ENCODE data around the gene HES4.

Gene HES4, protein sequence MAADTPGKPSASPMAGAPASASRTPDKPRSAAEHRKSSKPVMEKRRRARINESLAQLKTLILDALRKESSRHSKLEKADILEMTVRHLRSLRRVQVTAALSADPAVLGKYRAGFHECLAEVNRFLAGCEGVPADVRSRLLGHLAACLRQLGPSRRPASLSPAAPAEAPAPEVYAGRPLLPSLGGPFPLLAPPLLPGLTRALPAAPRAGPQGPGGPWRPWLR

DNA sequence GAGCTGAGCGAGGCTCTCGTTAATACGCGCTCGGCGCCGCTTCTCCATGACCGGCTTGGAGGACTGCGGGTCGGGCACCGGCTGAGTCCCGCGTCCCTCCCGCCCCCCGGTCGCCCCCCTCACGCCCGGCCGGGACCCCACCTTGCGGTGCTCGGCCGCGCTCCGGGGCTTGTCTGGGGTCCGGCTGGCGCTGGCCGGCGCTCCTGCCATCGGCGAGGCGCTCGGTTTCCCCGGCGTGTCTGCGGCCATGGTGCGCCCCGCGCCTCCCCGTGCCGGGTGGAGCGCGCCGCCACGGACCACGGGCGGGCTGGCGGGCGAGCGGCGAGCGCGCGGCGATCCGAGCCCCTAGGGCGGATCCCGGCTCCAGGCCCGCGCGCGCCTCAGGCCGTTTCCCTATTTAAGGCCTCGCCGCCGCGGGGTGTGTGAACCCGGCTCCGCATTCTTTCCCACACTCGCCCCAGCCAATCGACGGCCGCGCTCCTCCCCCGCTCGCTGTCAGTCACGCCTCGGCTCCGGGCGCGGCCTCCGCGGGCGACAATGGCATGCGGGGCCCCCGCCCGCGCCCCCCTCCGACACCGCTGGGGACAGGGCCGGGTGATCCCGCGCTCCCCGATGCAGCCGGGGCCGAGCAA, at the start of gene HES4:
Gene HES4, minus strand, starts transcription at position 373 of the 632 bp plus-strand sequence. Its CDS starts 124 bp downstream, at position 249.
- no peak for DNase-seq

DNA sequence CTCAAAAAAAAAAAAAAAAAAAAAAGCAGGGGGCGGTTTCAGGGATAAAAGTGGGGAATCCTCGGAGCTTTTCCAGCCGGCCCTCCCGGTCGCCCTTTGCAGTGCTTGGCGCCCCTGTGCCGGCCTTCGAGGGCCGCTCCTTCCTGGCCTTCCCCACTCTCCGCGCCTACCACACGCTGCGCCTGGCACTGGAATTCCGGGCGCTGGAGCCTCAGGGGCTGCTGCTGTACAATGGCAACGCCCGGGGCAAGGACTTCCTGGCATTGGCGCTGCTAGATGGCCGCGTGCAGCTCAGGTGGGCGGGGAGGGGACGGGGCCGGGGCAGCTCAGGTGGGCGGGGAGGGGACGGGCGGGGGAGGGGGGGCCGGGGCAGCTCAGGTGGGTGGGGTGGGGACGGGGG, 48.9 kb upstream of the HES4 start:
- no peak for DNase-seq

DNA sequence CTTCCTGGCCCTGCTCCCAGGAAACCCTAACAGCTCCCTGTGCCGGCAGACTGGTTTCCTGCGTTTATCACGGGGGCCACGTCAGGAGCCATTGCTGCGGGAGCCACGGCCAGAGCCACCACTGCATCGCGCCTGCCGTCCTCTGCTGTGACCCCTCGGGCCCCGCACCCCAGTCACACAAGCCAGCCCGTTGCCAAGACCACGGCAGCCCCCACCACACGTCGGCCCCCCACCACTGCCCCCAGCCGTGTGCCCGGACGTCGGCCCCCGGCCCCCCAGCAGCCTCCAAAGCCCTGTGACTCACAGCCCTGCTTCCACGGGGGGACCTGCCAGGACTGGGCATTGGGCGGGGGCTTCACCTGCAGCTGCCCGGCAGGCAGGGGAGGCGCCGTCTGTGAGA, 48.1 kb upstream of the HES4 start:
- DNase-seq, result no peak

DNA sequence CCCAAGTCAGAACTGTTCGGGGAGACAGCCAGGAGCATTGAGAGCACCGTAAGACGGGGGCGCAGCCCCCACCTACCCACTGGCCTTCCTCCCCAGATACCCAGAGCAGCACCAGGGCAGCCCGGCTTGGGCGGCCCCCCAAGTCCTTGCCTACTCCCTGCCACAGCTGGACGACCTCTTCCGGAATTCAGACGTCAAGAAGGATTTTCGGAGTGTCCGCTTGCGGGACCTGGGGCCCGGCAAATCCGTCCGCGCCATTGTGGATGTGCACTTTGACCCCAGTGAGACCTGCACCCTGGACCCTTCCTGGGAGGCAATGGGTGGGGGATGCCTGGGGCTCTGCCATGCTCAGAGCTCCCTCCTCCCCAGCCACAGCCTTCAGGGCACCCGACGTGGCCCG, 47.5 kb upstream of the HES4 start:
- DNase-seq, result no peak

DNA sequence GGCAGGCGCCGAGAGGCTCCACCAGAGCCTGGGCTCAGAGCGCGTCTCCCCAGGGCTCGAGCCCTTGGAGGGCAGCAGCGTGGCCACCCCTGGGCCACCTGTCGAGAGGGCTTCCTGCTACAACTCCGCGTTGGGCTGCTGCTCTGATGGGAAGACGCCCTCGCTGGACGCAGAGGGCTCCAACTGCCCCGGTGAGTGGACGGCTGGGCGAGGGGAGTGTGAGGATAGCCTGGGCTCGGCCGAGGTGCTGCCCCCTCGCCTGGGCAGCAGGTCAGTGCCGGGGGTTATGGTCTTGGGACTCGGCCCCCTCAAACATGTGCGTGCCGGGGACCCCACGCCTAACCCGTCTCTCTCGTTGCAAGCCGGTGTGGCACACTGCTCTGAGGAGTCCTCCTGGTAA, 46.9 kb upstream of the HES4 start:
- no peak for DNase-seq

DNA sequence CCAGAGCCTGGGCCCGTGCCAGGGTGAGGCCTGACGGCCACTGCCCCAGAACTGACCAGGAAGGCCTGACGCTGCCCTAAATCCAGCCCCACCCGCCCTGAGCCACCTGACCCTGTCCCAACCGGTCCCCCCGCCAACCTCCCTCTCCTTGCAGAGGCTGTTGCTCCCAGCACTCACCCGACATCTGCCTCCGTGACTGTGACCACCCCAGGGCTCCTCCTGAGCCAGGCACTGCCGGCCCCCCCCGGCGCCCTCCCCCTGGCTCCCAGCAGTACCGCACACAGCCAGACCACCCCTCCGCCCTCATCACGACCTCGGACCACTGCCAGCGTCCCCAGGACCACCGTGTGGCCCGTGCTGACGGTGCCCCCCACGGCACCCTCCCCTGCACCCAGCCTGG, 46.3 kb upstream of the HES4 start:
- DNase-seq, result no peak

DNA sequence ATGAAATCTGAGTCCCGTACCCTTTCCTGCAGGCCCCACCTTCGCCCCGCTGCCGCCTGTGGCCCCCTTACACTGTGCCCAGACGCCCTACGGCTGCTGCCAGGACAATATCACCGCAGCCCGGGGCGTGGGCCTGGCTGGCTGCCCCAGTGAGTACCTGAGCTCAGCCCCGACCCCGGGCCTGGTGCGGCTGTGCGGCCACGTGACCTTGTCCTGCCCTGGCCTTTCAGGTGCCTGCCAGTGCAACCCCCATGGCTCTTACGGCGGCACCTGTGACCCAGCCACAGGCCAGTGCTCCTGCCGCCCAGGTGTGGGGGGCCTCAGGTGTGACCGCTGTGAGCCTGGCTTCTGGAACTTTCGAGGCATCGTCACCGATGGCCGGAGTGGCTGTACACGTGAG, 45.2 kb upstream of the HES4 start:
- DNase-seq, result no peak

DNA sequence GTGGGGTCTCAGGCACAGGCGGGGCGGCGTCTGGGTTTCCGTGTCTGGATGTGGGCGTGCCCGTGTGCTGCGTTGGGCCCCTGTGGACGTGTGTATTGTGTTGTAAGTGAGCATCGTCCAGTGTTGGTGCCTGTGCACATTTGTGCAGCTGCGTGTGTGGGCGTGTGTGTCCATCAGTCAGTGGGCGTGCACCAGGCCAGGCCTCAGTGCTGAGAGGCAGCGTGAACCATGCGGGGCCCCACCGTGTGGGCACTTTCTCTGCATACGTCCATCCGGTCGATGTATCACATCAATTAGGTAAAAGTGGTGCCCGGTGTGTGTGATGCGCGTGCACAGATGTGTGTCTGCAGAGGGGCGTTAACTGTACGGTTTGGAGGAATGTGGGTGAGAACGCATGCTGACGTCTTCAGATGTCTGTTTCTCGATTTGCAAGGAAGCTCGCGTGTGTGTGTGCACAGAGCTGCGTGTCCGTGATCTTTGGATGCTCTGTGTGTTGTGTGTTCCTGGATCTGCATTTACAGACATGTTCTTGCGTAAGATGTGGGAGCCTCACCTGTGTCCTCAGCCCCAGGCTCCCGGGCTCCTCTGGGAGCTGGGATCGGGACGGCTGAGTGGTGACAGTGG, 44.7 kb upstream of the HES4 start:
- DNase-seq, result no peak

DNA sequence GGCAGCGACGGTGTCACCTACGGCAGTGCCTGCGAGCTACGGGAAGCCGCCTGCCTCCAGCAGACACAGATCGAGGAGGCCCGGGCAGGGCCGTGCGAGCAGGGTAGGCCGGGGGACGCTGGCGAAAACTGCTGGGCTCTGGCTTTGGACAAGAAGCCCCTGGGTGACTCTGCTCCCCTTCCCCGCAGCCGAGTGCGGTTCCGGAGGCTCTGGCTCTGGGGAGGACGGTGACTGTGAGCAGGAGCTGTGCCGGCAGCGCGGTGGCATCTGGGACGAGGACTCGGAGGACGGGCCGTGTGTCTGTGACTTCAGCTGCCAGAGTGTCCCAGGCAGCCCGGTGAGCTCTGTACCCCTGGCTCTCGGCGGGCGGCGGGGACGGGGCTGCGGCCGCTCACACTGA, 44.0 kb upstream of the HES4 start:
- no peak for DNase-seq

DNA sequence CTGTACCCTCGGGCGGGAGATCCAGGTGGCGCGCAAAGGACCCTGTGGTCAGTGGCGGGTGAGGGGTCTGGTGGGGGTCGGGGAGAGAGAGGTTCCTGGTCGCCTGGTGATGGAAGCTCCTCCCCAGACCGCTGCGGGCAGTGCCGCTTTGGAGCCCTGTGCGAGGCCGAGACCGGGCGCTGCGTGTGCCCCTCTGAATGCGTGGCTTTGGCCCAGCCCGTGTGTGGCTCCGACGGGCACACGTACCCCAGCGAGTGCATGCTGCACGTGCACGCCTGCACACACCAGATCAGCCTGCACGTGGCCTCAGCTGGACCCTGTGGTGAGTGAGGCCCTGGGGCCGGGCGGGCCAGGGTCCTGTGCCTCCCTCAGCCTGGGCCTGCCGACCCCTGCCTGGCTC, 43.5 kb upstream of the HES4 start:
- no peak for DNase-seq

DNA sequence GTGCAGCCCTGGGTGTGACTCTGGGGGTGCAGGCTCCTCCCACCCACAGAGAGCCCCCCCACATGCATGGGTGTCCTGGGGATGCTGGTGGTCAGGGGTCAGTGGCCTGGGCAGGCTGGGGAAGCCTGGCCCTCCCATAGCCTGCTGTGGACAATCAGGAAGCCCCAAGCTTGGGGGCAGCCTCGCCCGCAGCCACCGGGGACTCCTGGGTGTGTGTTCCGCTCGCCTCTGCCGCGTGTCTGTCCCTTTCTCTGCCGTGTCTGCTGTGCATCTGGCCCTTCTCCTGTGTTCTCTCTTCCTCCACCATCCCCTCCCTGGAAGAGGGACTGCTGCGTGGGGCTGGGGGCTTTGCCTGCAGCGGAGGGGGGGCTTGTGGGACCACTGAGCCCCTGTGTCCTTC, 42.9 kb upstream of the HES4 start:
- no peak for DNase-seq

DNA sequence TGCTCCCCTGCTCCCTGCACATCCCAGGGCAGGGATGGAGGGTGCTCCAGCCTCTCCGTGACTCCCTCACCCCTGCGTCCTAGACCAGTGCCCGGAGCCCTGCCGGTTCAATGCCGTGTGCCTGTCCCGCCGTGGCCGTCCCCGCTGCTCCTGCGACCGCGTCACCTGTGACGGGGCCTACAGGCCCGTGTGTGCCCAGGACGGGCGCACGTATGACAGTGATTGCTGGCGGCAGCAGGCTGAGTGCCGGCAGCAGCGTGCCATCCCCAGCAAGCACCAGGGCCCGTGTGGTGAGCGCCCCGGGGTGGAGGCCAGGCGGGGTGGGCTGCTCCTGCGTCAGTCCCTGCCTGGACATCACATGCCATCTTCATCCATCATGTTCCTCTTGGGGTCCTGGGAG, 42.0 kb upstream of the HES4 start:
- no peak for DNase-seq

DNA sequence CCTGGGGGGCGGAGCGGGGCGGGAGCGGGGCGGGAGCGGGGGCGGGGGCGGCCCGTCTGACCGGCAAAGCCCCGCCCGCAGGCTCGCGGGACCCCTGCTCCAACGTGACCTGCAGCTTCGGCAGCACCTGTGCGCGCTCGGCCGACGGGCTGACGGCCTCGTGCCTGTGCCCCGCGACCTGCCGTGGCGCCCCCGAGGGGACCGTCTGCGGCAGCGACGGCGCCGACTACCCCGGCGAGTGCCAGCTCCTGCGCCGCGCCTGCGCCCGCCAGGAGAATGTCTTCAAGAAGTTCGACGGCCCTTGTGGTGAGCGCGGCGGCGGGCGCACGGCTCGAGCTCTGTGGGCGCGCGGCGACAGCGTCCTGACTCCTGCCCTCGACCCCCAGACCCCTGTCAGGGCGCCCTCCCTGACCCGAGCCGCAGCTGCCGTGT, 41.2 kb upstream of the HES4 start:
- no peak for DNase-seq

DNA sequence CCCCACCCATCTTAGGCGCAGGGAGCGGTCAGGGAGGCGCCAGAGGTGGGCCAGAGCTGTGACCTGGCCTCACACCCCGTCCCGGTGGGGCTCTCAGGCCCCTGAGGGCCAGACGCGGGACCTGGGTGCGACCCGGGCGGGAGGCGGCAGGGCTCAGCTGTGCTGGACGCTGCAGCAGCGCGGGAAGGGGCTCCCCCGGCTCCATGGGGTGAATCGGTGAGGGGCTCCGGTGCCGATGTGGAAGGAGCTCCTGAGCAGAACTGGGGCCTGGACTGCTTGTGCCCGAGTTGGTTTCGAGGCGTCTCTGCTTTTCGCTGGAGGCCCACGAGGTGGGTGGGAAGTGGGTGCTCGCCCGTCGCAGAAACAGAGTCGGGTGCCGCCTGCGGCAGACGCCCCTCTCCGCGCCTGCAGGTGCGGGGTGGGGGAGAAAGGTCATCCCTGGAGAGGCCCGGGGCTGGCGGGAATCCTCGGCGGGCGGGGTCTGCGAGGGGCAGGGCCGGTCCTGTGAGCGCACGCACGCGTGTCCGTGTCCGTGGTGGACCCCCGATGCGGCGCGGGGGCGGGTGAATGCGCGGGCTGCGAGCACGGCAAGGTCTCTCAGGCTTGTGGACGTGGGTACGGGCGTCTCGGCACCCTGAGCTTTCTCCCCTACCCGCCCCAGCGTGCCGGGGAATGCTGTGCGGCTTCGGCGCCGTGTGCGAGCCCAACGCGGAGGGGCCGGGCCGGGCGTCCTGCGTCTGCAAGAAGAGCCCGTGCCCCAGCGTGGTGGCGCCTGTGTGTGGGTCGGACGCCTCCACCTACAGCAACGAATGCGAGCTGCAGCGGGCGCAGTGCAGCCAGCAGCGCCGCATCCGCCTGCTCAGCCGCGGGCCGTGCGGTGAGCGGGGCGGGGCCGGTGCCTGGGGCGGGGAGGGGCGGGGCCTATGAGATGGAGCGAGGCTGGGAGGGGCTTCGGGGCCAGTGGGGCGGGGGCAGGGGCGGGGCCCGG, 40.4 kb upstream of the HES4 start:
- no peak for DNase-seq

DNA sequence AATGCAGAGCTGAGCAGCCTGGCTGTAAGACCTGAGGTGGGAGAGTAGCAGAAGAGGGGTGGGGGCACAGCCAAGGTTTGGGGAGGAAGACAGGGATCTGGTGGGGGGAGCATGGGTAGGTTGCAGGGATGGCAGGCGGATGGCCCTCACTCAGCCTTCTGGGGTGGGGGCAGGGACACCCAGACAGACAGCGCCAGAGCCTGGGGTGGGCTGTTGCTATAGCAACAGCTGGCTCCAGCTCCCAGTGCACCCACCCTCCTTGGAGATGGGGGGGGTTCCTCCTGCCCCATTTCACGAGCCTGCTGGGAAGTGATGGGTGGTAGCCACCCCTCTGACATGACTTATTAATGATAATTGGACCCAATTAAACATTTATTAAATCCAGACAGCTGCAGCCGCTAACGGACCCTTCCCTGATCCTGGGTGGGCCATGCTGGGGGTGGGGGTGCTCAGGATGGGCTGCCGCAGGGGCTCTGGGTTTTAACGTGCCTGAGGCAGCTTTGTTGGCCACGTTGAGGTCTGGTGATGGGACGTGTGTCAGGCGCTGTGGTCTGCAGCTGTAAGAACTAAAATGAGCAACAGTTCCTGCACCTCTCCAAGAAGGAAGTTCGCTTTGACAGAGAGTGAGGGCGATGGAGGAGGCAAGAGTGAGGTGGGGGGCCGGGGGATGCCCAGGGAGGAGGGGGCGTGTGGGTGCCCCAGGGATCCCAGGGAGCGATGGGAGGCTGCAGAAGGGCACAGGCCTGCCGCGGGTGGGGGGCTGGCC, 39.4 kb upstream of the HES4 start:
- DNase-seq, result no peak

DNA sequence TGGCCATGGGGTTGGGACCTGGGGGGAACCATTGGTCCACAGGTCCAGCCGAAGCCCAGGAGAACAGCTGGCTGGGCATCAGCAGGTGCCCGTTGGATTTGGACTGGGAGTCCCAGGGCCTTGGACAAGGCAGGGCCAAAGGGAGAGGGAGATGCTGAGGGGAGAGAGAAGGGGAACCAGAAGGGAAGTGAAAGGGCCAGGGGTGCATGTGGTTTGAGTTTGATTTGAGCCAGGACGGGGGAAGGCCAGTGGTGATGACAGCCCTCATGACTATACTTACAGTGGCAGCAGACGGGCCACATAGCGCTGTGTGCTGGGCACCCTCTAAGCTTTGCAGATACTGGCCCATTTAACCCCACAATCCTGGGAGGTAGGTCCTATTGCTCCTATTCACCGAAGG, 38.8 kb upstream of the HES4 start:
- no peak for DNase-seq

DNA sequence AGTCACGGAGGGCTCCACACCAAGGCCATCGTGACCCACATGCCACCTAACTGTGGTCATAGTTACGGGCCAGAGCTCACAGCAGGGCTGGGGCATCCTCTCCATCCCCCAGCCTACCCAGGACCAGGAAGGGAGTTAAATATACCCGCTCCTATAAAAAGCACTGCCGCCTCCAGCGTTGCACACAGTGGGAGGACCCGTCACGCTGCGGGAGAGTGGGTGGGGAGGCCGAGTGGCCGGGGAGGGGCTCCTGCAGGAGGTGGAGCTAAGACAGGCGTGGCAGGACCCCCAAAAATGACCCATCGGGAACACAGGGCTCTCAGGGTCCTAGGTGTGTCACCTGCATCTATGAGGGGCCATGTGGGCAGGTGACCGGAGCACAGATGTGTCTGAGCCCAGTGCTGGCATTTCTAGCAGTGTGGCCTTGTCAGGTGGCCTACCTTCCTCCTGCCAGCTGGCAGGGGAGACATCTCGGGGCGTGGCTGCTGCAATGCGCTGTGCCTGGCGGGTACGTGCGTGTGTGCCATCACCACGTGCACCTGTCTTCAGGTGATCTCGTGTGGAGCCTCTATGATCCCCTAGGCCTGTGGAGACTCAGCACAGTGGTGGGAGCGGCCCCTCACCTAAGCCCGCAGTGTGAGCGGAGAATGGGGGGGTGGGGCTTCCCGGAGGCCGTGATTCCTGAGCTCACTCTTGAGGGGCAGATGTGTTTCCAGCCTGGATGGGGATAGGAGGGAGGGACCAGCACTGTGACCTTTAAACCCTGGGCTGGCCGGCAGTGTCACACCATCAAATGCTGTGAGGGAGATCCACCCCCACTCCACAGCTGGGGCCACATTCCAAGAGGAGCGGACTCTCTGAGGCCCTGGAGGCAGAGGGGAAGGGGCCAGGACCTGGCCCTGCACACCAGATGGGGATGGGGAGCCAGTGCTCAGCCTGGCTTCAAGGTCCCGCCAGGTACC, 37.8 kb upstream of the HES4 start:
- no peak for DNase-seq

DNA sequence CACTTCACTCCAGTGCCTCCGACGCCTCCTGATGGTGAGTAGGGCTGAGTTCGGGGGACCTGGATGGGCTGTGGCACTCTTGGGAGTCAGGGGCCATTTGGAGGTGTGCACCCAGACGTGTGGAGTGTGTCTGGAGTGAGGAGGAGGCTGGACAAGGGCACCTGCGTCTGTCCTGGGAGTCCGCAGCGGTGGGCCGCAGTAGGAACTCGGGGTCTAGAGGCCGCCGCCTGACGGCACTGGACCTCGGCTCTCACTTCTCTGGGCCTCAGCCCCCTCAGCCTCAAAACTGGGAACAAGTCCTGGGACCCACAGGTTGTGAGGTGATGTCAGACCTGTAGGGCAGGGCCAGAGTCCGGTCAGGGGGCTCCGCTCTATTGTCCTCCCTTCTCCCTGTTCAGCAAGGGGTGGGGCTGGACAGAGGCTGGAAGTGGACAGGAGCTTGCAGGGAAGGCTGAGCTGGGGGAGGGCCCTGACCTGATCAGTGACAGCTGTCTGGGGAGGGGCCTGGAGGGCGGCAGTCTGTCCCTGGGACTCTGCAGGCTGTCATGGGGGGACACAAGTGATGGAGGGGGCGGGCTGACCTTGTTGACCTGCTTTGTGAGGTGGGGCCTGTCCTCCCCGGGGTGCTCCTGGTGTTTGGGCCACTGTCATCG, 35.5 kb upstream of the HES4 start:
- DNase-seq, result no peak

DNA sequence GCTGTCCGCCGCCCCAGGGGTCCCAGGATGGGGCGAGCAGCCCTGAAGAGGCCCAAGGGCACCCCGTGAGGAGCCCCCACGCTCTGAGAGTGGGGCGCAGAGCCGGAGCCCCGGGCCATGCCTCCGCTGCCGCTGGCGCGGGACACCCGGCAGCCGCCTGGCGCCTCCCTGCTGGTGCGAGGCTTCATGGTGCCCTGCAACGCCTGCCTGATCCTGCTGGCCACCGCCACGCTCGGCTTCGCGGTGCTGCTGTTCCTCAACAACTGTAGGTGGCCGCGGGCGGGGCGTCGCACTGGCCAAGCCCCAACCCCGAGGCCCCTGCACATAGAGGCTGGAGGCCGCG, 34.5 kb upstream of the HES4 start:
- DNase-seq, result no peak

DNA sequence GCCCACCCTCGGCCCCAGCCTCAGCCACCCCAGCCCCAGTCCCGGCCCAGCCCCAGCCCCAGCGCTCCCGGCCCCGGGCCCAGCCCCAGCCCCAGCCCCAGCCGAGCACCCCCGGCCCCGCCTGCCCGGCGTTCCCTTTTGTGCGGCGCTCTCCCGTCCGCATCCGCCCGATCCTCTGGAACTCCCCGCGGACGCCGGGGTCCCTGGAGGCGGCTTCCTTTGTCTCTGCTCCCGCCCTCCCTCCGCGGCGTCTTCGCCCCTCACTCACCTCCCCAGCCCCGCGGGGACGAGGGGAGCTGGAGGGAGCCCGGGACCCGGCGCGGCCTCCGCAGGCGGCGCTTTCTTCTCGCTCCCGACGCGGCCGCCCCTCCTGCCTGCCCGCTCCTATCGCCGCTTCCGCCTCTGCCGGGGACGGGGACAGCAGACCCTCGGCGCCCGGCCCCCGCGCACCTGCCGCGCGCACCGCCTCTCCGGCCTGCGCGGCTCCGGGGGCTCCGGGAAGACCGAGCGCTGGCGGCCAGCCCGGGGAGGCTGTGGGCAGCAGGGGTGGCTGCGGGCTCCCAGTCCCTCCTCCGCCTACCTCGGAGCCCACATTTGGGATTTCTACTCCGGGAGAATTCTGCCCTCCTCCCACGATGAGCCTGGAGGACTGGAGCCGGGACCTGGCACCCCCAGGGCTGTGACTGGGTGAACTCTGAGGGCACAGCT, 34.0 kb upstream of the HES4 start:
- no peak for DNase-seq
